Naive thymus-derived CD8-positive, alpha-beta T cell (primary cell): ENCODE measurements around the gene NSUN2. TPM values are rescaled to one million over a fixed set of nuclear protein-coding genes. Genes with fewer than 3 reads are reported as not detected.

ENCODE experiments used
- ATAC-seq, 2 donors: fragments of 150-1000 bp; cut with Tn5 transposase in 1 of 2; sonication (Bioruptor Pico), chemical (Tn5 transposase) in 1 of 2; 1 replicate in 1 of 2; 2 replicates in 1 of 2; pipeline ENCODE4 v1.10.0; 2021; ENCODE audit warnings: mild to moderate bottlenecking in 2 of 2, moderate library complexity in 2 of 2
- POLR2A ChIA-PET: fragments of 350-600 bp; sonication (Branson Sonifier 250); formaldehyde crosslinking; loops from one replicate; lab custom pipeline; 2021; ENCODE audit warnings: antibody characterized with exemption; lab: Charles Lee
- DNase-seq, 10 donors: peaks; one replicate each; pipeline versions ENCODE4 v3.0.0 to v3.0.0-alpha.2; 2020 to 2022
- H3K27ac Mint-ChIP-seq, 10 donors: one replicate each; pipeline ENCODE4 v1.8.0; 2020 to 2022; ENCODE audit warnings: mild to moderate bottlenecking in 10 of 10, mixed read lengths in 10 of 10, moderate library complexity in 4 of 10, inconsistent platforms in 1 of 10
- H3K27me3 Mint-ChIP-seq, 5 donors: one replicate each; pipeline ENCODE4 v1.8.0; 2021 to 2022; ENCODE audit warnings: mixed read lengths in 5 of 5
- H3K36me3 Mint-ChIP-seq, 3 donors: one replicate each; pipeline ENCODE4 v1.8.0; 2020 to 2022; ENCODE audit warnings: mixed read lengths in 3 of 3, mild to moderate bottlenecking in 2 of 3, inconsistent platforms in 1 of 3
- H3K4me1 Mint-ChIP-seq, 4 donors: one replicate each; pipeline ENCODE4 v1.8.0; 2021 to 2022; ENCODE audit warnings: mixed read lengths in 4 of 4
- H3K4me3 Mint-ChIP-seq, 10 donors: one replicate each; pipeline ENCODE4 v1.8.0; 2020 to 2022; ENCODE audit warnings: mild to moderate bottlenecking in 10 of 10, mixed read lengths in 10 of 10, moderate library complexity in 6 of 10, inconsistent platforms in 1 of 10
- H3K9me3 Mint-ChIP-seq, 9 donors: one replicate each; pipeline ENCODE4 v1.8.0; 2020 to 2022; ENCODE audit warnings: mixed read lengths in 9 of 9, mild to moderate bottlenecking in 3 of 9, inconsistent platforms in 1 of 9, moderate library complexity in 1 of 9
- polyA plus RNA-seq, 3 donors: library from polyadenylated mRNA; unstranded; fragments of 300-500 nt; fragmentation: Illumina TruSeq; gene quantifications; one replicate each; pipeline ENCODE4 v1.2.3, GENCODE V29; 2021
- total RNA-seq, 8 experiments: library from RNA in 2 of 8; stranded (reverse) in 2 of 8; gene quantifications; one replicate each; pipeline ENCODE4 v1.2.3 and lab custom pipeline; 2021 to 2026

Gene NSUN2
- total and polyA plus RNA-seq, 5 experiments from 2014 or later, result 18.3 to 86.5 (median 48.7) TPM

DNA sequence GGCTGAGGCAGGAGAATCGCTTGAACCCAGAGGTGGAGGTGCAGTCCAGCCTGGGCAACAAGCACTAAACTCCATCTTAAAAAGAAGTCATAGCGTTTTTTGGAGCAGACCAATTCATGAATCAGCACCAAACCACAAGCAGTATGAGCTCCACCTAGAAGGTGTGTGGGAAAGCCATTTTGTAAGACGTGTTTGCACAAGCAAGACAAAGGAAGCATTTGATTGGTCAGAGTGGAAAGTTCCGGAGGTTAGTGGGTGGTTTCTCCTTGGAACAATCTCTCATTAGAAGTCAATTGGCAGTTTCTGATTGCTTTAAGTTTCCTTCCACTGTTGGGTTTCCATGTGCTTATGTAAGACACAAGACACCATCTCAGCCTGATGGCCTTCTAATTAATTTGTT is 5.4 kb upstream of the NSUN2 start:
- Mint-ChIP-seq H3K4me1 (peaks cover 2 to 18% (median 11%) of the 10 kb centered on the region in 4 donors), H3K27ac (no peak overlapping the region), H3K36me3 (no peaks in the 10 kb centered on the region), H3K27me3 (peaks cover 0 to 6% (median 0%) of the 10 kb centered on the region in 5 donors), H3K4me3 (no peak overlapping the region), H3K9me3 (no peaks in the 10 kb centered on the region)
- POLR2A ChIA-PET, result no interaction called here
- DNase-seq, result no peak
- no peak for ATAC-seq

DNA sequence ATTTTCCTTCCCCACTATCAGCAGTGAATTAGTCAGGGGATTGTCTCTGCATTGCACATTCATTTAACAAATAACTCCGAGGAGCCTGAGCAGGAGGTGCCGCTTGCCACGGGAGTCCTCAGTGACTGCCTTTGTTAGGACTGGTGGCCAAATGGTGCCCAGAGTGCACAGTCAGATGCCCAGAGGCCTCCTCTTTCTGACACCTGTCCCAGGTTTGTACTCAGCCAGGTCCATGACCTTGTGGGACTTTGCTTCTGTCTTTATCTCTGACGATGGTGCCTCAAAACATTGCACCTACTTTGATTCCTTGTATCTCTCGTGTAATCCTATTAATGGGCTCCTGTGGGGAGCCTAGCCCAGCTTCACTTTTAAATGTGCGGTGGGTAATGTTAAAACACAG is 4.7 kb upstream of the NSUN2 start:
- Mint-ChIP-seq H3K4me1 (peaks cover 2 to 22% (median 9%) of the 10 kb centered on the region in 4 donors), H3K27me3 (peaks cover 0 to 6% (median 0%) of the 10 kb centered on the region in 5 donors), H3K36me3 (no peaks in the 10 kb centered on the region), H3K9me3 (no peaks in the 10 kb centered on the region), H3K4me3 (no peak overlapping the region), H3K27ac (no peak overlapping the region)
- ATAC-seq (no peak), DNase-seq (no peak)
- POLR2A ChIA-PET, result no interaction called here

DNA sequence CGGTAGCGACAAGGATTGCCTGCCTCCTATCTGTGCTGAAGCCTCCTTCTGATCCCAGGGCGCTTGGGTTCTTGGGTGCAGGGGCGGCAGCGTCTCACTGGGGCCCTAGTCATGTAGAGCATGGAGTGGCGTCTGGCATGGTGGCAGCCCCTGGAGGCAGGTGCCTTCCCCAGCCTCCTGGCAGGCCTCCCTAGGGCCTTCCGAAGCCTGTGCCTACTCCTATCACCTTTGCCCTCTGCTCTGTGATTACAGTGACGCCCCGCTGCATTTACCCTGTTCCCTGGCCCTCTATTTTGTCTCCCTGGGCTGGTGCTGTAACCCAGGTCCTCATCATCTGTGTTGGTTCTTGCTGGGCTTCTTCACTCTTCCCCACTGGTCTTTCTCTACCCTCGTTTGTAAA is 4.2 kb upstream of the NSUN2 start:
- no peak overlapping the region for H3K27ac Mint-ChIP-seq
- peaks cover 0 to 6% (median 0%) of the 10 kb centered on the region in 5 donors for H3K27me3 Mint-ChIP-seq
- DNase-seq (no peak), ATAC-seq (no peak)
- no peak overlapping the region for H3K4me3 Mint-ChIP-seq
- no peaks in the 10 kb centered on the region for H3K9me3 Mint-ChIP-seq
- no peaks in the 10 kb centered on the region for H3K36me3 Mint-ChIP-seq
- H3K4me1 Mint-ChIP-seq, result peaks cover 5 to 28% (median 15%) of the 10 kb centered on the region in 4 donors
- POLR2A ChIA-PET, result no interaction called here

DNA sequence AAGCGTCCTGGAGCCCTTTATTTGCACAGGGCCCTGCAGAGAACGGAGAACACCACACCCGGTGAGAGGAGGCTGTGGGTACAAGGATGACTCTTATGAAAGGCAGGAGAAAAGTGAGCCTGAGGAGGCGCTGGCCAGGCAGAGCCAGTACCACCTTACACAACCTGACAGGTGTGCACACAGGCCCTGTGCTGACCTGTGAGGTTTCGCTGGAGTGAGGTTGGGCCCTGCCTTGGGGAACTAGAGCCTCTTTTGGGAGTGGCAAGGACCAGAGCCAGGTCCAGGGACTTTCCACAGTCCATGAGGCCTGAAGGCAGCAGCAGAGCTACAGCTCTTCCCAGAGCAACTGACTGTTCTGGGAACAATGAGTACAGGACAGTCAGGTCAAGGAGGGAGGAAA is 3.4 kb upstream of the NSUN2 start:
- Mint-ChIP-seq H3K27ac (no peak overlapping the region), H3K36me3 (peaks cover 0 to 2% (median 0%) of the 10 kb centered on the region in 3 donors)

DNA sequence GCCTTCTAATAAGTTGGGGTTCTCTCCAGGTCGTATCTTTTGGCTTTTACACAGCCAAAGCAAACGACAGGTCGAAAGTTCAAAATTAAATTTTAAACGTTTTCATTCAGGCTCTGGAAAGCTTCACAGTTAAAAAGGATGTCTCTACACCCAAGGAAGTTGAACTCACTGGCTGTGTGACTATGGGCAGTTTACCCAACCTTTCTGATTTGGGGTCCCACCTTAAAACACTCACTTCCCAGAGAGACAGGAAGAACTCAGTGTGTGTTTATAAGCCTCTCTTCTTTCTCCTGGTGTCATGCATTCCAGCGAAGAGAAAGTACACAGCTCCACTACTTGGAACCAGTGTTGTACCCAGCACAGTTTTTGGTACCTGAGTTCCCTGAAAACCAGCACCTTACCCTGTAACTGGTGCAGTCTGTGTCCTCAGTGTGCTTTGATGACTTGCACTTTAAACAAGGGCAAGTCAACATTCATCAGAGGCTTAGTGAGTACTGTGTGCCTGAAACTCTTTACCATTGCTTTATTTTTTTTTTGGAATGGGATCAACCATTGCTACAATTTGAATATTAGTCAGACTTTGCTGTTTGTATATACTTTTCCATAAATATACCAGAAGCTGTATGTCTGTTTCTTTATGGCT is 2.1 kb upstream of the NSUN2 start:
- Mint-ChIP-seq H3K9me3 (no peaks in the 10 kb centered on the region), H3K27me3 (peaks cover 0 to 6% (median 0%) of the 10 kb centered on the region in 5 donors), H3K27ac (peak overlapping the region in 3 of 10 donors; percentile 27 to 57 (median 33)), H3K4me3 (peak overlapping the region; percentile 19 to 90 (median 64)), H3K36me3 (peaks cover 0 to 16% (median 2%) of the 10 kb centered on the region in 3 donors), H3K4me1 (peaks cover 18 to 49% (median 36%) of the 10 kb centered on the region in 4 donors)
- POLR2A ChIA-PET, result interaction anchor here (1.0 kb wide), 1 partner anchor 256 kb away, joined by 3 read pairs; no protein-coding TSS in a partner anchor
- ATAC-seq (no peak), DNase-seq (no peak)

More for the DNA sequence above, 3.4 kb upstream of the NSUN2 start:
- Mint-ChIP-seq H3K4me3 (no peak overlapping the region), H3K9me3 (no peaks in the 10 kb centered on the region), H3K4me1 (peaks cover 8 to 35% (median 22%) of the 10 kb centered on the region in 4 donors), H3K27me3 (peaks cover 0 to 6% (median 0%) of the 10 kb centered on the region in 5 donors)
- POLR2A ChIA-PET, result no interaction called here
- DNase-seq, result no peak
- ATAC-seq, result no peak

DNA sequence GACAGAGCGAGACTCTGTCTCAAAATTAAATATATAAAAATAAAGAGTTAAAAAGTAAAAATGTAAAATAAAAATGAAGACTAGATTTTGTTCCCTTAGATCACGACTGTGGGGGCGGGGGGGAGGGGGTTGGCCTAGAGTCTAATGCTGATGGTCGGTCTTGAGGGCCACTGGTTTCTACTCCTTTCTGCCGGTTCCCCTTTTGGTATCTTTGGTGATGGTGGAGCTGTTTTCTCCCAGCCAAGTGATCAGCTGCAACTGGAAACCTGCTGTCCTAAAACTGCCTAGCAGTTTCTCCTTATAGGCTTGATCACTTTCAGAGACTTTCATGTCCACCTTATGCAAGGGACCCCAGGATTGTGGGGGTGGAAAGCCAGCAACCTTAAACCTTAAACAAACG is 1.5 kb upstream of the NSUN2 start:
- peak overlapping the region in 6 of 10 donors; percentile 45 to 88 (median 68) for H3K27ac Mint-ChIP-seq
- DNase-seq, result no peak
- peaks cover 20 to 55% (median 42%) of the 10 kb centered on the region in 4 donors for H3K4me1 Mint-ChIP-seq
- peaks cover 0 to 6% (median 0%) of the 10 kb centered on the region in 5 donors for H3K27me3 Mint-ChIP-seq
- POLR2A ChIA-PET, result interaction anchor here (1.0 kb wide), 1 partner anchor 256 kb away, joined by 3 read pairs; no protein-coding TSS in a partner anchor
- peaks cover 0 to 22% (median 6%) of the 10 kb centered on the region in 3 donors for H3K36me3 Mint-ChIP-seq
- no peak for ATAC-seq
- peak overlapping the region; percentile 83 to 98 (median 90) for H3K4me3 Mint-ChIP-seq
- no peaks in the 10 kb centered on the region for H3K9me3 Mint-ChIP-seq

DNA sequence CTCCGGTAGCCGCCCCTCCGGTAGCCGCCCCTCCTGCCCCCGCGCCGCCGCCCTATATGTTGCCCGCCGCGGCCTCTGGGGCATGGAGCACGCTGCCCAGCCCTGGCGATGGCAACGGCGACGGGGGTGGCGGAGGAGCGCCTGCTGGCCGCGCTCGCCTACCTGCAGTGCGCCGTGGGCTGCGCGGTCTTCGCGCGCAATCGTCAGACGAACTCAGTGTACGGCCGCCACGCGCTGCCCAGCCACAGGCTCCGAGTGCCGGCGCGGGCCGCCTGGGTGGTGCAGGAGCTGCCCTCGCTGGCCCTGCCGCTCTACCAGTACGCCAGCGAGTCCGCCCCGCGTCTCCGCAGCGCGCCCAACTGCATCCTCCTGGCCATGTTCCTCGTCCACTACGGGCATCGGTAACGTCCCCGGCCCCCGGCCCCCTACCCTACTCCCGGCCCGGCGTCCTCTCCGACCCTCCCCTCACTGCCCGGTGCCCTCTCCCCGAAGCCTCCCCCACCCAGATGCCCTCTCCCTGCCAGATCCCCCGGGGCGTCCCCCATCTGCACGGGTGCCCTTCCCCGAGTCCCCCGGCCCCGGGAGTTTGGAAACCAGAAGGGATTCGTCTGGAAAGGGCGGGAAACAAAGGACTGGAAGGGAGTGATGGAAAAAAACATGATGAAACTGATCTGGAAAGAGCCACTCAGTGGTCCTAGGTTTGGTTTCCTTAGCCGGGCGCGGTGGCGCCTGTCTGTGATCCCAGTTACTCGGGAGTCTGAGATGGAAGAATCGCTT is 813 bp upstream of the NSUN2 start:
- H3K27ac Mint-ChIP-seq, result peak overlapping the region in 9 of 10 donors; percentile 53 to 99 (median 88)
- H3K4me3 Mint-ChIP-seq, result peak overlapping the region; percentile 90 to 98 (median 94)
- ATAC-seq (peak; percentile 61 to 72), DNase-seq (peak in 2 of 10 donors; percentile 6 to 28)
- H3K36me3 Mint-ChIP-seq, result peaks cover 0 to 28% (median 6%) of the 10 kb centered on the region in 3 donors
- H3K27me3 Mint-ChIP-seq, result peaks cover 0 to 6% (median 0%) of the 10 kb centered on the region in 5 donors
- POLR2A ChIA-PET, result interaction anchor here (0.6 to 3.0 kb wide), 8 partner anchors 11 to 1236 kb away, joined by 3 to 18 read pairs (median 6); partner anchors contain the start of genes ICE1, MED10 and TENT4A
- H3K9me3 Mint-ChIP-seq, result no peaks in the 10 kb centered on the region
- H3K4me1 Mint-ChIP-seq, result peaks cover 20 to 57% (median 47%) of the 10 kb centered on the region in 4 donors

DNA sequence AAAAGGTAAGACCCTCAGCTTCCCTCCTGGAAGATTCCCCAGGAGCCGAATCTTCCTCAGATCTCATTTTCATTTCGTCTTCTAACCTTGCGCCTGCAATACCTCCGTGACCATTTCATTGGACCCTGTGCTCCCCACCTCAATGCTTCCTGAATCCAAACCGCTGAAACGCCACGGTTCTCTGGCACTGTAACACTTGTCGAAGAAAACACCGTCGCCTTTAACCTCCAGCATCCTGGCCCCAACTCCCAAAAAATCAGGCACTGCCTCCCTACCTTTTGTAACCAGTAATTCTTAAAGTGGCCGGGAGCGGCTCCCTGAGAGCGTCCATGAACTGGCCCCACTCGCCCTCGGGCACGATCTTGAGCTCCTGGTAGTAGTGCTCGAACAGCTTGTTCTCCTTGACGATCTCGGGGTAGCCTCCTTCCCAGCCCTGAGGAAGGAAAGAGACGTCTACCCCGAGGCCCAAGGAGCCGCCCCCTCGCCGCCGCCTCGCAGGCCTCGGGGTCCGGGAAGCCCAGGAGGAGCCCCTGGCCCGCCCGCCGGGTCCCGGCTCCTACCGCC is 438 bp downstream of the NSUN2 start:
- DNase-seq, result peak in 1 of 10 donors; percentile 4
- Mint-ChIP-seq H3K27me3 (peaks cover 0 to 6% (median 0%) of the 10 kb centered on the region in 5 donors), H3K4me3 (peak overlapping the region; percentile 90 to 98 (median 94)), H3K9me3 (no peaks in the 10 kb centered on the region), H3K4me1 (peaks cover 22 to 56% (median 53%) of the 10 kb centered on the region in 4 donors), H3K27ac (peak overlapping the region; percentile 89 to 99 (median 97)), H3K36me3 (peaks cover 0 to 38% (median 10%) of the 10 kb centered on the region in 3 donors)
- ATAC-seq, result no peak
- POLR2A ChIA-PET, result interaction anchor here (0.6 to 3.0 kb wide), 11 partner anchors 8 to 1237 kb away, joined by 3 to 18 read pairs (median 3); partner anchors contain the start of genes ICE1, MED10 and TENT4A

DNA sequence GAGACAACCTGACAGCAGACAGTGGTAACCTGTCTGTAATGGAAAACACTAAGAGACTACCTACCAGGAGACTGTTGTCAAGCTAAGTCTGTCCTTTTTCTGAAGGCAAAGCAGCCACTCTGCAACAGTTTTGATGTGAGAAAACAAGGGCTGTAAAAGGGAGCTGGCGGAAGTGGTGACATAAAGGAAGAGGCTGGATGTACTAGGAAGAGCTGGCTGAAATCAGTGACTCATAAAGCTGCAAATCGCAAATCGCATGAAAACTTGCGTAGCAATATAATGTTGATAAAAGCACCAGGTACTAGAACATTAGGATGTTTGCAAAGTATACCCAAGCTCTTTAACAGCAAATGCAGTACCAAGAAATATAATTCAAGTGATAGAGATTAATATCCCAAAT is 1.4 kb downstream of the NSUN2 start:
- Mint-ChIP-seq H3K27me3 (peaks cover 0 to 5% (median 0%) of the 10 kb centered on the region in 5 donors), H3K9me3 (no peaks in the 10 kb centered on the region), H3K4me1 (peaks cover 24 to 58% (median 54%) of the 10 kb centered on the region in 4 donors), H3K27ac (peak overlapping the region in 8 of 10 donors; percentile 21 to 97 (median 78)), H3K36me3 (peaks cover 0 to 46% (median 10%) of the 10 kb centered on the region in 3 donors), H3K4me3 (peak overlapping the region; percentile 58 to 98 (median 93))
- POLR2A ChIA-PET, result interaction anchor here (3.0 kb wide), 1 partner anchor 1209 kb away, joined by 16 read pairs; the partner anchor contains the start of gene ICE1
- DNase-seq (no peak), ATAC-seq (no peak)

DNA sequence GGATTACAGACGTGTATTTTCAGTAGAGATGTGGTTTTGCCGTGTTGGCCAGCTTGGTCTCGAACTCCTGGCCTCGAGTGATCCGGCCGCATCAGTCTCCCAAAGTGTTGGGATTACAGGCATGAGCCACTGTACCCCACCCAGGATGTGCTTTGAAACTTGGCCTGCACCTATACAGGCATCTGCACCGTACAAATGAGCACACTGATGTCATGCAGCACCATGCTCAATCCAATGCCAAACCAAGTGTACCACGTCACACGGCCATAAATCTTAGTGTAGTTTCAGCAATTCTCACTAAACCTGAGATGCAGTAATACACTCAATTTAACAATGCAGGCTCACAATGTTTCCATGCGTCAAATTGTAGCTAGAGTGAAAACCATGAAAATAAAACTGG is 6.3 kb downstream of the NSUN2 start:
- peaks cover 33 to 72% (median 49%) of the 10 kb centered on the region in 4 donors for H3K4me1 Mint-ChIP-seq
- H3K36me3 Mint-ChIP-seq, result peaks cover 27 to 93% (median 49%) of the 10 kb centered on the region in 3 donors
- POLR2A ChIA-PET, result no interaction called here
- H3K27ac Mint-ChIP-seq, result peak overlapping the region in 2 of 10 donors; percentile 1 to 35
- no peak overlapping the region for H3K4me3 Mint-ChIP-seq
- H3K27me3 Mint-ChIP-seq, result no peaks in the 10 kb centered on the region
- H3K9me3 Mint-ChIP-seq, result peaks cover 0 to 19% (median 14%) of the 10 kb centered on the region in 9 donors
- DNase-seq (no peak), ATAC-seq (no peak)

DNA sequence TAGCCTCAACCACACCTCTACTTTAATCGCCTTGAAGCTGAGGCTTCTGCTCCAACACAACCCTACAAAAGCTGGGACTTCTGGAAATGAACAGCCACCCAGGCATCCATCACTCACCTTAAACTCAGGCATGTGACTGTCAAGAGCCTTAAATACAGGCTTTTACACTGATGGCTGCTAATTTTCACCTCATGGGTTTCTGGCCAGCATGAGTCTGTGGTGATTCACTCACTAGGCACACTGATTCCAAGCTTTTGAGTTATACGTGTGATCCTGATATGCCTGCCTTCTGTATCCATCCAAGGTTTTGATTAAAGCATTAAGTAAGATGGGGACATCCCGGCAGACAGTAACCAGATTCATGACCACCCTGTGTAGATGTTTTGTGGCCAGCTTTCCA is 8.9 kb downstream of the NSUN2 start:
- H3K27me3 Mint-ChIP-seq, result no peaks in the 10 kb centered on the region
- H3K9me3 Mint-ChIP-seq, result peaks cover 0 to 19% (median 14%) of the 10 kb centered on the region in 9 donors
- H3K4me1 Mint-ChIP-seq, result peaks cover 20 to 49% (median 25%) of the 10 kb centered on the region in 4 donors
- H3K36me3 Mint-ChIP-seq, result peaks cover 39 to 90% (median 57%) of the 10 kb centered on the region in 3 donors
- ATAC-seq, result no peak
- H3K27ac Mint-ChIP-seq, result peak overlapping the region in 3 of 10 donors; percentile 3 to 29 (median 29)
- POLR2A ChIA-PET, result interaction anchor here (1.0 kb wide), 1 partner anchor 8 kb away, joined by 3 read pairs; no protein-coding TSS in a partner anchor
- H3K4me3 Mint-ChIP-seq, result peak overlapping the region in 3 of 10 donors; percentile 5 to 50 (median 33)
- DNase-seq, result no peak

DNA sequence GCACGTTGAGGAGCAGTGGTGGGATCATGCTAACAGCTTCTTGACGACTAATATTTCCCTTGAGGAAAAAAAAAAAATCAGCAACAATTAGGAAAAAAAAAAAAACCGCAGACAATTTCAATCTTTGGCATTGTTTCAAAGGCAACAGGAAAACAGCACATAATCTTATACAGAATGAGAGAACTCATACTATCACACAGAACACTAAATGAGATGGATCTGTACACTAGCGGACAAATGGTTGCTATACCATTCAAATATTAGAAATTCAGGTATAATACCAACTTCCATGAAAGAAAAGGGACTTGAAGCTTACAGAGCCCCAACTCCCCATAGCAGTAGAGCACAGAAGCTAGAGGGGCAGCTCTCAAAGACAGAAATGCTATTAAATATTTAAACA is 9.6 kb downstream of the NSUN2 start:
- no peaks in the 10 kb centered on the region for H3K27me3 Mint-ChIP-seq
- POLR2A ChIA-PET, result interaction anchor here (0.7 to 1.0 kb wide), 4 partner anchors 9 to 117 kb away, joined by 3 to 4 read pairs (median 4); partner anchors contain the start of gene SRD5A1

More for the DNA sequence above, 9.6 kb downstream of the NSUN2 start:
- peaks cover 0 to 19% (median 14%) of the 10 kb centered on the region in 9 donors for H3K9me3 Mint-ChIP-seq
- ATAC-seq, result no peak
- H3K4me3 Mint-ChIP-seq, result no peak overlapping the region
- DNase-seq, result no peak
- no peak overlapping the region for H3K27ac Mint-ChIP-seq
- H3K36me3 Mint-ChIP-seq, result peaks cover 39 to 87% (median 53%) of the 10 kb centered on the region in 3 donors
- H3K4me1 Mint-ChIP-seq, result peaks cover 20 to 42% (median 24%) of the 10 kb centered on the region in 4 donors
